ENCODE results near the gene PRKCB.
"Not testable (repeated sequence)": the region's sequence is repeated elsewhere in the genome, so short reads cannot be mapped to it uniquely, and the experiment has no call there.

PRKCB gene

DNA sequence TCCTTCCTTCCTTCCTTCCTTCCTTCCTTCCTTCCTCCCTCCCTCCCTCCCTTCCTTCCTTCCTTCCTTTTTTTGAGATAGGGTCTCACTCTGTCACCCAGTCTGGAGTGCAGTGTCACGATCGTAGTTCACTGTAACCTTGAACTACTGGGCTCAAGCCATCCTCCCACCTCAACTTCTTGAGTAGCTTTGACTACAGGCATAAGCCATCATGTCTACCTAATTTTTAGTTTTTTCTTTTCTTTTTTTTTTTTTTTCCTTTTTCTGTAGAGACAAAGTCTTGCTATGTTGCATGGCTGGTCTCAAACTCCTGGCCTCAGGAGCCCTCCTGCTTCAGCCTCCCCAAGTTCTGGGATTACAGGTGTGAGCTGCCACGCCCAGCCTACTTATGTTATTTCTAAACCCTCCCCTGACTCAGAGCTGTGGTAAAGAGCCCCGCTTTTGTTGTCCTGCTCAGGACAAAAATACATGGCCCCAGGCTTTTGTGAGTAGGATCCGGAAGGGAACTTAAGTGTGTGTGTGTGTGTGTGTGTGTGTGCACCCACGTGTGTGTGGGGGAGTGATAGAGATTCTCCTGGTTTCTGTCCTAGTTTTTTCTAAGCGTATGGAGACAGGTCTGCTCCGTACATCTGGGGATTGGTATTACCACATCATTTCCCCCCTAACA lies 67.1 kb downstream of the PRKCB start:
- DNase-seq = no peak

DNA sequence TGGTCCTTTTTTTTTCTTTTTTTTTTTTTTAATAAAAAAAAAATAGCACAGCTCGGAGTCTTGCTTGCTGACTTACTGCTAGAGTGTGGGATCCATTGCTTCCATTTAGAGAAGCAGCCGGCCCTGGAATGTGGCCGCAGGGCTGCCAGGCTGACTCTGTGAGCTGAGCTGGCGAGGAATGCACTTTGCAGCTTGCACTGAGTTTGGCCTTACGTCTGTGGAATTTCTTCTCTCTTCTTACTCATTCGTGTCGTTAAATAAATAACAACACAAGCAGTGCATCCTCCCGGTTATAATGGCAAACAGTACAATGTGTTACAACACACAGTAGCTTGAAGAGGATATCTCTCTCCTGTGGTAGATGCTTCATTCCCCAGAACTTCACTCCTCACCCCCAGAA lies 69.2 kb downstream of the PRKCB start:
- no peak for DNase-seq

DNA sequence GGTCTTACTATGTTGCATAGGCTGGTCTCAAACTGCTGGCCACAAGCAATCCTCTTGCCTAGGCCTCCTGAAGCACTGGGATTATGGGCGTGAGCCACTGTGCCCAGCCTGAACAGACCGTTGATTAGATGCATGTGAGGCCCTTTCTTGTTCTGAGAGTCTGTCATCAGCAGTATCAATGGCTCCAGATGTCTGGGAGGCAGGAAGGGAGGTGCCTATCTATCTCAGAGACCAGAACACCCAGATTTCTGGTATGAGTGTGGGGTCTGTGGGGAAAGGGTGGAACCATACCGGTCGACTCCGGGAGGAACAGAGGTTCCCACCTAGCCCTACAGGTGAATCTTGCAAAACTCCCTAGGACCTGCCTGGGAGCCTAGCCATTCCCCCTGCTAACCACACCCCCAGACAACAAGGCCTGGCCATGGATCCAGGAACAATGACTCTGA lies 71.7 kb downstream of the PRKCB start:
- DNase-seq = no peak

DNA sequence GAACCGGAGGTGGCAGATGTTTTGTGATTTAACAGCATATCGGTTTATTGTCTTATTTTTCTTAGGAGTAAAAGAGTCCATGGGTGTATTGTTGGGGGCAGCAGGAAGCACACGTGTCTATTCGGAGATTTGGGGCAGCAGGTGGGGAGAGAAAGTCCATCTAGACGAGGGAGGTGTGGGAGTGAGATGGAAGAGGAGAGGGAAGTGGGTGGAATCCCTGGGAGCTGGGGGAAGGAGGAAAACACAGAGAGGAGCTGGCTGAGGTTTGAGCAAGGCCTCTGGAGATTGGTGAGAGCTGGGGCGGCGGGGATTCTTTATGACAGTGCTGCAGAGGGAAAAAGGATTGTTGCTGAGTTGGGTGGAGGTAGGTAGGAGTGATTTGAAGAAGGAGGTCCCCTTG lies 72.1 kb downstream of the PRKCB start:
- no peak for DNase-seq

DNA sequence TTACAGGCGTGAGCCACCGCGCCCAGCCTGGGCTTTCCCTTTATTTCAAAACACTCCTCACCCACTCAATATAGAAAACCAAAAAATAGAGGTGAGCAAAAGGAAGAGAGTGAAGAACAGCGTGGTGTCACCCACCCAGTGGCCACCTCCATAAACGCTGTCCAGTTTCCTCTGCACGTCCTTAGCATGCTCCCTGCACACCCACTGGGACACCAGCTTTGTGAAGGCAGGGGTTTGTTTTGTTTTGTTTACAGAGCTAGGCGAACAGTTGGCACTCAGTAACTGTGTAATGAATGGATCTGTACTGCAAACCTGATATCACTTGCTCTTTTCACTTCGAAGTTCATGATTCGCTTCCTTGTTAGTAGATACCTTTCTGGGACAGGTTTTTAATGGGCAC lies 73.0 kb downstream of the PRKCB start:
- DNase-seq = no peak

DNA sequence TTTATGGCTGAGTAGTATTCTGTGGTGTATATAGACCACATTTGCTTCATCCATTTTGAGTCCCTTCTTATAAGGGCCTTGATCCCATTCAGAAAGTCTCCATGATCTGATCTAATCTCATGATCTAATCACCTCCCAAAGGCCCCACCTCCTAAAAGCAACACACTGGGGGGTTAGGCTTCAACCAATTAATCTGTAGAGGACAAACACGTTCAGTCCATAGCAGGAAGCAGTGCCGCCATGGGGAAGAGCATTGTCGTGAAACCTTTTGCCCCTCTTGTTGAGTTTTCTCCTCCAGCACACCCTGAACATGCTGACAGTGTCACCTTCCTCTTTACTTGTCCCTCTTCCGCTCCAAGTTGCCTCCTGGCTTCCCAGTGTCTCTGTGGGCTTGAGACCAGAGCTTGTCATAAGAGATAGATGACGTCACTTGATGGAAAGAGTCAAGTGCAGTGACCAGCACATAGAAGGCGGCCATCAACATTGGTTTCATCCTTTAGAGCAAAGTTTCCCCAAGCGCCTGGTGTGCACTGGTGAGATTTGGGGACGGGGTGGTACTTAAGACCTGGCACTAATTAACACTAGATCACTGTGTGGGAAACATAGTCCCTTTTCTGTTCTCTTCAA lies 74.1 kb downstream of the PRKCB start:
- no peak for DNase-seq

DNA sequence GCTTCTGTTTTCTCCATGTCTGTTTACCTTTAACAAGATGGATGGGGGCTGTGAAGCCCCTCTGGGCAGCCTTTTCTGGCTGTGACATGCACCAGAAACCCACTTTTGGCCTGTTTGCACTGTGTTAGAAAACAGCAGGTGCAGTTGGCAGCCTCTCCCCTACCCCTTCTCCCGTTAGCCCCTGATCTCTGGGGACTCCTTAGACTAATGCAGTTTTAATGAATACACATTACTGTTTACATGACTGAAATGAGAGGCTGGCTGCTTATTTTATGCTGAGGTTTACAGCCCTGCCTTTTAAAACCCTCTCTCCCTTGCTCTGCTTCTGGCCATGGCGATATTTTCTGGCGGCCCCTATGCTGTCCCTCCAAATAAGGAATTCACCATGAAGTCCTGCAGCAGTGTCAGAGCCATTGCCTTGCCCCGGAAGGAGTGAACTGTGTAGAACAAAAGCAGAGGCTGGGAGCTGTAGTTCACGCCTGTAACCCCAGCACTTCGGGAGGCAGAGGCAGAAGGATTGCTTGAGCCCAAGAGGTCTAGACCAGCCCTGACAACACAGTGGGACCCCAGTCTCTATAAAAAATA lies 79.3 kb downstream of the PRKCB start:
- no peak for DNase-seq

DNA sequence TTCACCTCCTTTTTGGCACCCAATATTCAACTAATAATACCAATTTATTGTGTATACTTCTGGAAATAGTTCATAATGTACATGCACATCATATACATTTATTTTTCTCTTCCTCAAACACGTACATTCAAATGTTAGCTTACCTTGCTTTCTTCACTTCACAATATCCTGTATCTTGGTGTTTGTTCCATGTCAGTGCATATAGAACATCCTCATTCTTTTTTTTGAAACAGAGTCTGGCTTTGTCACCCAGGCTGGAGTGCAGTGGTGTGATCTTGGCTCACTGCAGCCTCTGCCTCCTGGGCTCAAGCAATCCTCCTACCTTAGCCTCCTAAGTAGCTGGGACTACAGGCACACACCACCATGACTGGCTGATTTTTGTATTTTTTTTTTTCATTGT lies 80.8 kb downstream of the PRKCB start:
- DNase-seq = not testable (repeated sequence)

DNA sequence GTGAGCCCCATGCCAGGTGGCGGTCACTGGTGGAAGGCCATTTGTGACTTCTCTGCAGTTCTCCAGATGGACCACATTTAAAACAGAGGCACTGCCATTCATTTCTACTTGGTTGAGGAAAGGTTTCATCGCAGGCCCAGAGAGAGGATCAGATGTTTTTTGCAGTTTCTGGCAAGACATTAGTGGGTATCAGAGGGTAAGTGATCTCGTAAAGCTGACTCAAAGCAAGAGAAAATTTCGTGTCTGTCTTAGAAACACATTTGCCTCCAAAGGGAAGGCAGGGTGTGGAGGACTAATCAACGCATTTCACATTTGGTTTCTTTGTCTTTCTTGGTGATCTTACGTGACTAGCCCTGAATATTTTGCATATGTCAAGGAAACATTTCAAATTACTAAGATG lies 81.8 kb downstream of the PRKCB start:
- no peak for DNase-seq

DNA sequence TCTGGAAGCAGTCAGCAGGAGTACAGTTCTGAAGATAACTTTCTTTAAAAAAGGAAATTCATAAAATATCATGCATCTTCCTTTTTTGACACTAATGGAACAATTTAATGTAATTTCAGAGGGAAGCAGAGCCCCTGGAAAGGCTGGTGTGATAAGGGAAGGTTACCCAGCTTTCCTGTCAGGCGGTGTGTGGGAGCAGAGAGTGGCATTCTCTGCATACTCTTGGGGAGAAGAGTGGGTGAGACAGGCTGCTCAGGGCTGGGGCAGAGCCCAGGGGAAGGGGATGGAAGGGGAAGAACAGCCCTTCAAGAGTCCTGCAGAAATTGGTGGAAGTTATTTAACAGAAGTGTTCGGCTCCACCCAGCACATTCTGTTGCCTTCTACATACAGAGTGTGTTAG lies 84.7 kb downstream of the PRKCB start:
- no peak for DNase-seq

DNA sequence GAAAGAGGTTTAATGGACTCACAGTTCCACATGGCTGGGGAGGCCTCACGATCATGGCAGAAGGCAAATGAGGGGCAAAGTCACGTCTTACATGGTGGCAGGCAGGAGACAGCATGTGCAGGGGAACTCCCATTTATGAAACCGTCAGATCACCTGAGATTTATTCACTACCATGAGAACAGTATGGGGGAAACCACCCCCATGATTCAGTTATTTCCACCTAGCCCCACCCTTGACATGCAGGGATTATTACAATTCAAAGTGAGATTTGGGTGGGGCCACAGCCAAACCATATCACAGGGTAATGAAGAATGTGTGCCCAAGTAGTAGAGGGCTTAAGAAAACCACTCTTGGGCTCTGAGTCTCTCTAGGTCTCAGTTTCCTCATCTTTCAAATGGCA lies 85.1 kb downstream of the PRKCB start:
- no peak for DNase-seq

DNA sequence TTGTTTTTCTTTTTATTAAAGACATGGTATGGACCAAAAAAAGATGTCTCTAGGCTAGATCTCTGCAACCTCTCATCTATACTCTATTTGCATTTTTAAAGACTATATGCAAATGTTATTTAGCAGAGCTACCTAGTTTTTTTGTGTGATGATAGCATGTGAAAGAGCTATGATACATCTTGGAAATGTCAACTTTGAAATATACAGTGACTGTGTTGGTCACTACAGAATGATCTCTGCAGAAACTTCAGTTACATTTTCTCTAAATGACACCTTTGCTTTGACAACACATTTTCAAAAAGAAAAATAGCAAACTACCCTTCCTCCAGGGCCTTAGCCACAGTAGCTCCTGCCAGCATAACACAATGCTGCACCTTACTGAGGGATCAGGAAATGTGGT lies 86.6 kb downstream of the PRKCB start:
- DNase-seq = no peak

DNA sequence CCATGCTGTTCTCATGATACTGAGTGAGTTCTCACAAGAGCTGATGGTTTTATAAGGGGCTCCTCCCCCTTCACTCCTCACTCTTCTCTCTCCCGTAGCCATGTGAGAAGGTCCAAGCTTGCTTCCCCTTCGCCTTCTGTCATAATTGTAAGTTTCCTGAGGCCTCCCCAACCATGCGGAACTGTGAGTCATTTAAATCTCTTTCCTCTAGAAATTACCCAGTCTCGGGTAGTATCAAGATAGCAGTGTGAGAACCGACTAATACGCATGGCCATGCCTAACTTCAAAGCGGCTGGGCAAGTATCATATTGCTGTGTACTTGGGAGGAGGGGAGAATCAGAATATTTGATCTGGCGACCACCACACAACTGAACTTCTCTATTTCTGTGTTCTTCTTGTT lies 88.3 kb downstream of the PRKCB start:
- DNase-seq = no peak

DNA sequence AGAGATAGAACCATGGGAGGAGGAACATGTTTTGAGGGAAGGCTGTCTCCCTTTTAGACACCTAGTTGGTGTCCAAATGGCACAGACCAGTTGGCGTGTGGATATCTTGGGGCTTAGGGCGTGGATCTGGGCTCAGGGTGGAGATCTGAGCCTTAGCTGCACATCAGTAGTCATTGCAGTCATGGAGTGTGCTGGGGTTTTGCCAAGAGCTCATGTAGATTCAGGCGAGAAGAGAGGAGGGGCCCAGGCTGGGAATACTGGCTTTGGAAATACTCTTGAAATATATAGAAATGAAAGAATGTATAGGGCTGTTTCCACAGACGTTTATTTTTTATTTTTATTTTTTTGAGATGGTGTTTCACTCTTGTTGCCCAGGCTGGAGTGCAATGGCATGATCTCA lies 92.0 kb downstream of the PRKCB start:
- no peak for DNase-seq

DNA sequence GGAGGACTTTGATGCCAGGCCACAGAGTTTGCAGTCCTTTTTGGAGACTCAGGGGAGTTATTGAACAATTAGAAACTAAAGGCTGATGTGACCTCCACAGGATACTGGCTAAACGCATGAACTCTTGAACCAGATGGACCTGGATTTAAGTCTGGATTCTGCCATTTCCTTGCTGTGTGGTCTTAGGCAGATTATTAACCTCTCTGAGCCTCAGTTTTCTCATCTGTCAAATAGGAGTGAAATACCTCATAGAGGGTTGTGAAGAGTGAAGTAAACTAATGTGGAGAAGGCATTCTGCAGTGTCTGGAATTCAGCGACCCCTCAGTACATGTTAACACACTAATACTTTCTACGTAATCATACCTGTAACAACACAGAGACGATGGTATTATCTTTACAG lies 93.5 kb downstream of the PRKCB start:
- no peak for DNase-seq

DNA sequence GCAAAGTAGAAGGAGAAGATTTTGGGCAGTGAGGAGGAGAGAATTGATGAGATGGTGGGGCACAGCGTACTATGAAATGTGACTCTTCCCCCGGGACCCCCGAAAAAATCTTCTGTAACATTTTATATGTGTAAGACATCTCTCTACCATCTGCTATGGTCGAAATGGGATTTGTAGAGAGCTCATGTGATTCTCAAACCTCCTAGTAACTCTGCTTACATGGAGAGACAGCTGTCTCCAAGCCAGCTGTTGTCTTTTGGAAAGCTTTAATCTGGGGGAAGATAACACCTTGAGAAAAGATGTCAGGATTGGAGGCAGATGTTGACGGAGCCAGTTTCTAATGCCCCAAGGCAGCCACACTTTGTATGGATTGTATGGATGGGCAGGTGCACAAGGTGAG lies 94.1 kb downstream of the PRKCB start:
- DNase-seq = no peak

DNA sequence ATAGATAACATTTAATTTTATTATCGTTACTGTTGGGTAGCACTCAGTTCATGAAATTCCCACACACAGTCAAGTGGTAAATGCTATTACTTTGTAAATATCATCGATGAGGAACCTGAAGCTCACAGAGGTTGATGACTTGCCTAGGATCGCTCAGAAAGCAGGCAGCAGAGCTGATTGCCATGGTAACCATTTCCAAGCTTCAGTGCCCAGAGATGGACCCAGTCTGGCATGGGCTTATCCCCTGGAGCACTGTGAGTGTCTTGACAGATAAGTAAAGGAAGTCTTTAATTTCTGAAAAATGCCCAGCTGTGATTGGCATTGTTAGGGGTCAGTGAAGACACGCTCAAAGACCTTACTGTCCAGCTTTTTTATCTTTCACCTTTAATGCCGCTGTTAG lies 95.0 kb downstream of the PRKCB start:
- DNase-seq = no peak

DNA sequence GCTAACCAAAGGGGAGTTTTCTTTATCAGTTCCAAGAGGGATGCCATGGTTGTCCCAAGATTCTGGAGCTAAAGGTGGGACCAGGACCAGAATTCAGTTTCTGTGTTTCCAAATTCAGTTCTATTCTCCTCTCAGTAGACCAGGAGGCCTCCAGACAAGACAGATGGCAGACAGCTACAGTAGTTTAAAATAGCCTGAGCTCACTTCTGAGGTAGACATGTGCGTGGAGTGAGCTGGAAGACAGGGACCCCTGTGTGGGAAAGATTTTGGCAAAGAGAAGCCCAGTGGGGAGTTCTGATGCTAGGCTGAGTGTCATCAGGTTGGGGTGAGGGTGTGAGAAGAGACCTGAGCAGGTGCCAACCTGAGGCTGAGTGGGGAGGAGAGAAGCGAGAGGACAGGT lies 95.4 kb downstream of the PRKCB start:
- no peak for DNase-seq

DNA sequence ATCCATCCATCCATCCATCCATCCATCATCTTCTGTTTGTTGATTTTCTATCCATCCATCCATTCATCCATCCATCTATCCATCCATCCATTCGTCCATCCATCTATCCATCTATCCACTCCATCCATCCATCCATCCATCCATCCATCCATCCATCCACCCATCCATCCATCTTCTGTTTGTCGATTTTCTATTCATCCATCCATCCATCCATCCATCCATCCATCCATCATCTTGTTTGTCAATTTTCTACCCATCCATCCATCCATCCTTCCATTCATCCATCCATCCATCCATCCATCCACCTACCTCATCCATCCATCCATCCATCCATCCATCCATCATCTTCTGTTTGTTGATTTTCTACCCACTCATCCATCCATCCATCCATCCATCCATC lies 97.9 kb downstream of the PRKCB start:
- not testable (repeated sequence) for DNase-seq

DNA sequence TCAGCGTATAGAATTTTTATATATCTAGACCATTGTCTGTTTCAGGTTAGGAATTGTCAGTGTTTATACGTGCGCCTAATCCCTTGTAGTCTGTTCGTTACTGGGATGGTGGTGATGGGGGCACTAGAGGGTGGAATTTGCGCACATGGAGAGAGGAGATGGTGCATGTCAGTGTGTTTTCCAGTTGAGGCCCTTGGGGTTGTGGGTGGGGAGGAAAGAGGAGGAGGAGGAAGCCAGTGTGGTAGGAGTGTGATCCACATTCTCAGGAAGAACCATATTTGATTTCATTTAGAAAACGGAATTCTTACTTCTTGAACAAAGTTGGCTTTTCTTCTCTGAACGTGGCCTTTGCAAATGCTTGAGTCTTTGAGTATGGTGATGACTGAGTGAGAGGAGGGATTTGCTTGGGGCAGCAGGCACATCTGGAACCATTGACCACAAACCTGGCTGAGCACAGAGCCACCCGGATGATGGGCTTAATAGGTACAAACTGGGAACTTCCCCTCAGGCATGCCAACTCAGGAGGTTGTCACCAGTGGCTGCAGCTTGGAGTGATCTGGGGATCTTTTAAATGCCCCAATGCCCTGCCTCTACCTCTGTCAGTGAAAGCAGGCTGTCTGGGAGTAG lies 98.9 kb downstream of the PRKCB start:
- no peak for DNase-seq

DNA sequence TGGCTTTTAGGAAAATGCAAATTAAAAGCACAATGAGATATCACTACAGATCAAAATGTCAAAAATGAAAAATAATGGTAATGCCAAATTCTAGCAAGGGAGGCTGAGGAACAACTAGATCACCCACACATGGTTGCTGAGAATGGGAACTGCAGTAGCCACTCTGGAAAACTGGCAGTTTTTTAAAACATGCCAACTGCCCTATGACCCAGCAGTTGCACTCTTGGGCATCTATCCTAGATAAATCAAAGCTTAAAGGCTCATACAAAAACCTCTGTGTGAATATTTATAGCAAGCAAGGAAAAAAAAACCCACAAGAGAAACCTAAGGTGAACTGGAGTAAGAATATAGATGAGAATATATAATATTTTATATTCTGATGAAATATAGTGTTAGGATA lies 104.3 kb downstream of the PRKCB start:
- no peak for DNase-seq

DNA sequence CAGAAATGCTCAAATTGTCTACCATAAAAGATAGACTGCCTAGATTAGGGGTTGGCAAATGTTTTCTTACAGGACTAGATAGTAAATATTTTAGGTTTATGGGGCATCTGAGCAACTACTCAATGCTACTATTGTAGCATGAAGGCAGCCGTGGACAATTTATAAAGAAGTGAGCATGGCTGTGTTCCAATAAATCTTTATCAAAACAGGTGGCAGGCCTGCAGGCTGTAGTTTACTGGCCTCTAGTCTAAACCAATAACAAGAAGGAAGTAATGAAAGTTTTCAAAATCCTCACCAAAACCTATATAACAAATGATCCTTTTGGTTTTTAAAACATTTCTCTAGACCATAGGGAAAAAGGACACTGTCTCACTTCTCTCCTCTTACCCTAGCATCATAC lies 105.2 kb downstream of the PRKCB start:
- no peak for DNase-seq

DNA sequence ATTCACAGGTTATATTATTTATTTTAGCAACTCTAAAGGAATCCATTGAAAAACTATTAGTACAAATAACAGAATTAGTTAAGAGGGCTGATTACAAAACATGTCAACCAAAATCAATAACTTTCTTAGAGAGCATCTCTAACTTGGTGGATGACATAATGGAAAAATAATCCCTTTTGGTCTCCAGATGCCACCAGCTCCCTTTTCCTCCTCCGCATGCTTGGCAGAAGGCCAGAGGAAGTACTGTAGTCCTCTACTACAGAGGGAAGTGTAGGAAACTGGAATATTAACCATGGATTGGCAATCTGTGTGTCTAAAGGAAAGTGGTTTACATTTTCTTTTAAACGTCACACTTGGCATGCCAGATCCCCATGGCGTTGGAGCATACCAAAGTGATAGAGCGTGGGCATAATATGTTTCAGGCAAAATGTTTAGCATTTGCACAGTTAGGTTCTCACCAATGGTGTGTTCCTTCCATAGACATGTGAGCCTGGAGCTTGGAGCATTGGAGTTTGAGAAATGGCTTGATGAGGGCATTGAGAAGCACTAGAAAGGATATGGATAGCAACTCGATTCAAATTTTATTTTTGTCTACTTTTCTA lies 106.3 kb downstream of the PRKCB start:
- DNase-seq = no peak

DNA sequence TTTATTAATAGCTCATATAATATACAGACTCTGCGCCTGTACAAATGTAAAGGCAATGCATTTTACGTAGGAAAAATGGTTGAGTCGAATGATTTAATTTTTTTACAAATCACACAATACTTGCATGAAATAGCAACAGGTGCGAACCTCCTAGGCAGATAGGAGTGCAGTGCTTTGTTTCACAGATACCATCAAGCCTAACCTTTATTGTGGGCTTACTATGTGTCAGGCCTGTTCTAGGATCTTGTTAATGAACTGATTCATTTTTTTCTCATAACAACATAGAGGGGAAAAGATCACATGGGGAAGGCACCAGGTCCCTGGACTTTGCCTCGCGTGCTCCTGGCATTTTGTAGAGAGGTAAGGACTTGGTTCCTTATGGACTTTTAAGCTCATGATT lies 107.8 kb downstream of the PRKCB start:
- no peak for DNase-seq
